NCI-H2196 treated with DMSO at 0.1 percent for 48 hours (cell line): ENCODE results near the gene CXCL8.
"Not testable (repeated sequence)": the region's sequence is repeated elsewhere in the genome, so short reads cannot be mapped to it uniquely, and the experiment has no call there.

Experiments
- DNase-seq: peaks from one replicate; lab custom pipeline; 2025; ENCODE audit not compliant: unreplicated experiment; lab: John Stamatoyannopoulos, UW

Gene CXCL8

DNA sequence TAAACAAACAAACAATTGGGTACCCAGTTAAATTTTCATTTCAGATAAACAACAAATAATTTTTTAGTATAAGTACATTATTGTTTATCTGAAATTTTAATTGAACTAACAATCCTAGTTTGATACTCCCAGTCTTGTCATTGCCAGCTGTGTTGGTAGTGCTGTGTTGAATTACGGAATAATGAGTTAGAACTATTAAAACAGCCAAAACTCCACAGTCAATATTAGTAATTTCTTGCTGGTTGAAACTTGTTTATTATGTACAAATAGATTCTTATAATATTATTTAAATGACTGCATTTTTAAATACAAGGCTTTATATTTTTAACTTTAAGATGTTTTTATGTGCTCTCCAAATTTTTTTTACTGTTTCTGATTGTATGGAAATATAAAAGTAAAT is 2.9 kb downstream of the CXCL8 start:
- DNase-seq, result no peak

DNA sequence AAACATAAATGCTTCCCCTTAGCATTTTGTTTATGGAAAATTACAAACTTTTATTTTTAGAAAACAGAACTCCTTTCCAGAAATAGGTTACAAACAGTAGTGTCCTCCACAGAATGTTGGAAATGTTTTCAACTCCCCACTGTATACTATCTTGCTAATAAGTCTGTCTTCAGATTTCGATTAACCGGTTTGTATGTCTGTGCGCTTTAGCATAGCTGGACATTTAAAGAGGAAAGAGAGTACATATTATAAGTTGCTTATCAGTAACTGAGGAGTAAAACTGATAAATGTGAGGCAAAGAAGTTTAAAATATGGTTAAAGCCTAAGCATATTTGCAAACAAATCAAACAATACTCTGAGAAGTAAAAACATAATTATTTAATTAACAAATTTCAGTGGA is 3.4 kb downstream of the CXCL8 start:
- DNase-seq, result no peak

DNA sequence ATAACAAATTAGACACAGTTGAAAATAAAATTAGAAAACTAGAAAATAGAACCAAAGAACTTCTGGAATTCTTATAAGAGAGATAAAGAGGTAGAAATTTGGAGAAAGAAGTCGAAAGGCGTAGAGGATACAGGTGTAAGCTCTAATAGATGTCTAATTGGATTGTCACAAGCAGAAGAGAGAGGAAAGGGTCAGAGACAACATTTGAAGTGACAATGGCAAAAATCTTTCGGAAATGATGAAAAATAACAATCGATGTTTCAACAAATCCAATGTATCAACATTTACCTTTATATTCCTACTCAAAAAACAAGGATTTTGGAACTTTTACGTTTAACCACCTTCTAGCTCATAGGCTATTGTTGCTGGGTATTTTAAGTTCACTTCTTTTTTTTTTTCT is 3.8 kb downstream of the CXCL8 start:
- no peak for DNase-seq

DNA sequence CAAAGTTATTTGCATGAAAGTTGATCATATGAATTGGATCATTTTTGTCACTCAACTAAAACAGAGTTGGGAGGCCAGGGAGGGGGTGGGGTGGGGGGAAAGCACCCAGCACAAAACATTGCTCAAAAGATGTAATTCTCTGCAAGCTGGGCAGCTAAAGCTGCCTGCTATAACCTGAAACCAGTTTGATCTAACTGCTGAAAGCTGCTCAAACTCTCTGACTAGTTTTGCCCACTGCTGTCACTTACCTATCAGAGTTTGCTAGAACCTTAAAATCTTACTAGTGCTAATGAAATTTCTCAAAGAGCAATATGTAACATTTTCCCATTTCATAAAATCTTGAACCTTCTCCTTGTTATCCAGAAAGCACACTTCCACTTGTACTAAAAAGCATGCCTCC is 10.4 kb downstream of the CXCL8 start:
- no peak for DNase-seq

DNA sequence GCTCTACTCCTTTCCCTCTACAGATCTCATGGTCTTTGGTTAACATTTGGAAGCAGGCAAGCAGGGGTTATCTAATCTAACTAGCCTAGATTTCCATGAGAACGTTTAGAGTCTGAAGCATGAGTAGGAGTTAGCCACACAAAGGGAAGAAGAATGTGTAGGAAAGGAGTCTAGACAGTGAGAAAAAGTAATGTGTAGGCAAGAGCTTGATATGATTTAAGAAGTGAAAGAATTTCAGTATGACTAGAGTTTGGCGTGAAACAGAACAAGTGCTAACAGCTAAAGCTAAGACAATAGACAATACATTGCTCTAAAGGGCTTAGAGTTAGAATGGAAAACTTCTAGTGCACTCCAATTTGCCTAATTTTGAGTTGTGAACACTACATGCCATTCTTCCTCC is 10.8 kb downstream of the CXCL8 start:
- DNase-seq, result no peak

DNA sequence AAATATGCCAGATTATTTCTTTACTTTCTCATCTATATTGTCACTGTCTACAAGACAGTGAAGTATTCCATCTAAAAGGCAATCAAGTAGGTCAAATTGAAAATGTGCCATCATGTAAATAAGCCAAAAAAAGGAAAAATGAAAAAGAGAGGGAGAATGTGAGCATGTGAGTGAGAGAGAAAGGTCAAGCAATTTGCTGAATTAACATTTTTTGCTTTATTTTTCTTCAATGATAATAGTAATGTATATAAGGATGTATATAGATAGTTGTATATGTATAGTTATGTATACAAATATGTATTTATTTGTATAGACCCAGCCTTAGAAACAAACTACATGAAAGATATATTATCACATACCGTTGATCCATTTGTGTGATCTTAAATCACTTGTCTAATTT is 11.5 kb downstream of the CXCL8 start:
- DNase-seq, result no peak

DNA sequence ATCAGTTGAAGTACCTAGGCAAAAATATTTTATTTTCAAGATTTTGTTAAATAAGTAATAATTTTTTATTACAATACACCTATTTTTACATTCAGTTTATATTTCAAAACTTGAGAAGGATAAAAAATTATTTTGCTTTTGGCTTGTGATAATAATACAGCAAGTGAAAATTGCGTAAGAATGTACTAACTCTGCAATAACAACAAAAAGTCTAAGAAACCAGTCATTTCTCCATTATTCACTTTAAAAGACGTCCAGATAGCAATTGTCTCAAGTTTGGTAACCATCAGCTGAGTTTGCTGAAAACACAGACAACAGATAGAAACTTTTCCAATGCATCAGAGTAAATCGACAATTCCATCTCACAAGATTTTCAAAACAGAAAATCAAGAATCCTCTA is 12.1 kb downstream of the CXCL8 start:
- no peak for DNase-seq

DNA sequence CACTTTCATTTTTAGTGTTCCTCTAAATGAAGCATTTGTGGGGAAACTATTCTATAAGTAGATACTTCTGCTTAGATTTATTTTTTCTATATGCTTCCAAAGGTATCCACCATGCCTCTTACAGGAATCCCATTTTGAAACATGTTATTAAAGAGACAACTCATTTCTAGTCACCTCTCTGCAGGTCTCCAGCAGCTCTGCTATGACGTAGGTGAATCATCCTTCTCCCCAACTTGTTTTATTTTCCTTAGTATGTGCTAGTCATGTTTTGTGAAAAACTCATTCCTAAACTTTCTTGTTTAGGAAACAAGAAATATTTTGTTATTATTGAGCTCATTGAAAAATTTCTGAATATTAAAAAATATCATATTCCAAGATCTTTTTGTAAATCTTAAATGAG is 12.8 kb downstream of the CXCL8 start:
- DNase-seq, result no peak

DNA sequence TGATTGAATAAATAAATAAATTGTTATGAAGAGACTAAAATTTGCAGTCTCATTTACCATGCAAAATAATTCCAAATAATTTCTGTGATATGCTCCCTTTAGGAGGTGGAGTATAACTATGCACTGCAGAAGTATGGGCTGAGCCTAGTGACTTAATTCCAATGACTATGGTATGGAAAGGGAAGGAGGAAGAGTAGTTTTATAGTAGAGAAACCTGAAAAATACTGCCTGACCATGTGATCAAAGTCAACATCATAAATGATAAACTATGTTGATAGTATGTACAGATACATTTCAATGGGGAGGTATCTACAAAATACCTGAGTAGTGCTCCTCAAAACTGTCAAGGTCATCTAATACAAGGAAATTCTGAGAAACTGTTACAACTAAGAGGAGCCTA is 14.6 kb downstream of the CXCL8 start:
- no peak for DNase-seq

DNA sequence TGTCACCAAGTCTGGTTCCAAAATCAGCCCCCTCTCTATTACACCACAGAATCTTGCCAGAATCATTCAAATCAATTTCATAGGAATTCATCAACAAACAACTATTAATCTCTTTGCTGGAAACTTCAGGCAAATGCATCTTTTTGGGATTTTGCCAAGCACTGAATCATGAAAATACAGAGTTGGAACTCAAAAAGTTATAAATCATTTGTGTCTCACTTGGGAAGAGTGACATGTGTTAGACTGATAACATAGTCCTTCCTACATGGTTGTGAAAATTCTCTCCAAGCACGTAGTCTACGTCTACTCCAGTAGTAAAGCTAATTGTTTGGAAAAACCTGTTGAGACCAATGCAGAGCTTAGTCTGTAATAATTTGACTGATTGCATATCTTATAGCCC is 19.0 kb downstream of the CXCL8 start:
- no peak for DNase-seq

DNA sequence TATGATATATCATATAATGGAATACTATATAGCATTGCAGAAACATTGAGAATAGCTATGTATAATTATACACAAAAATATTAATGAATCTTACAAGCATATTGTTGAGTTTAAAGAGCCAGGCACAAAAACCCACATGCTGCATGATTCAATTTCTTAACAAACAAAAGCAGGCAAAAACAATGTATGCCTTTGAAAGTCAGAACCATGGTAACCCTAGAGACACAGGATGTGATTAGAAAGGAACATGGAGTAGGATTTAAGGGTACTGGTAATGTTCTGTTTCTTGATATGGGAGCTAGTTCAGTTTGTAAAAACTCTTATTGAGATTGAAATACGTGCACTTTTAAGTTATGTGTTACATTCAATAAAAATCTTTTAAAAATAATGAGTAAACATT is 21.5 kb downstream of the CXCL8 start:
- no peak for DNase-seq

DNA sequence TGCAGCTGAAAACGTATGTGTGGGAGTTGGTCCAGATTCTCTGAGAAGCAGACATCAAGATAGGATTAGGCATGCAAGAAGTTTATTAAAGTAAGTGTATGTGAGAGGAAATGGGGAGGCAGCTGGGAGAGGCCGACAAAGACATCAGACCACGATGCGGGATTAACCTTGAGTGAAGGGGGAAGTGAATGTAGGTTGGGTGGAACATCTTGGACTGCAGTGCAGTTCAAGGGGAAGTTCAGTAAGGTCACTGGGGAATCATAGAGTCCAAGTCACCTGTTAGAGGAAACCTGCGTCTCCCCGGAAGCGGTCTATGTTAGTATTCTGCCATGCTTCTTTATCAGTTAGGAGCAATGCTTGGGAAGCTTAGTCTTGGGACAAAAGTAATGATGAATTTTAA is 22.0 kb downstream of the CXCL8 start:
- no peak for DNase-seq

DNA sequence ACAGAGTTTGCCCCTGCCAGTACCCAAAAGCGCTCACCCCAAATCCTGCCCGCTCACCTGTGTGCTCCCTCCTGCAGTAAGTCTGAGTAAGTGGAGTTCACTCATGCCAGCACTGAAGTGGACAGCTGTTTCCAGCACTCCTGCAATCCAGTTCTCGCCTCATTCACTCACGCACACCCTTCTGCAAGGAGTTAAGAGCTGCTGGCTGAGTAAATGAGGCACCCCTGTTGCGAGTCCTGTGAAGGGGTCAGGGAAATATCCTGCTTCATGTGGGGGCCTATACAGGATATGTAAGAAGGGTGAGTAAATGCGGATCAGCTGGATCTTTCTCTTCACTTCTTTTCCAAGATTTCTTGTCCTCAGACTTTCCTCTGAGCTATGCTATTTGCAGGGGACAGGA is 23.5 kb downstream of the CXCL8 start:
- DNase-seq, result no peak

DNA sequence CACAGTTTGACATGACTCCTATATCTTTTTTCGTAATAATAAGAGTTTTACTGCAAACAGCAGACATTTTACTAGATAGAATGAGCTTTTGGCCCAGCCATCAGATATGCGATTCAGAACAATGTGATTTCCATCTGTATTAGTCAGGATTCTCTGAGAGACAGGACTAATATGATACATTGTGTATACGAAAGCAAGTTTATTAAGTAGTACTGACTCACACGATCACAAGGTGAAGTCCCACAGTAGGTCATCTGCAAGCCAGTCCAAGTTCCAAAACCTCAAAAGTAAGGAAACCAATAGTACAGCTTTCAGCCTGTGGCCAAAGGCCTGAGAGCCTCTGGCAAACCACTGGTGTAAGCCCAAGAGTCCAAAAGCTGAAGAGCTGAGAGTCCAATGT is 24.1 kb downstream of the CXCL8 start:
- no peak for DNase-seq

DNA sequence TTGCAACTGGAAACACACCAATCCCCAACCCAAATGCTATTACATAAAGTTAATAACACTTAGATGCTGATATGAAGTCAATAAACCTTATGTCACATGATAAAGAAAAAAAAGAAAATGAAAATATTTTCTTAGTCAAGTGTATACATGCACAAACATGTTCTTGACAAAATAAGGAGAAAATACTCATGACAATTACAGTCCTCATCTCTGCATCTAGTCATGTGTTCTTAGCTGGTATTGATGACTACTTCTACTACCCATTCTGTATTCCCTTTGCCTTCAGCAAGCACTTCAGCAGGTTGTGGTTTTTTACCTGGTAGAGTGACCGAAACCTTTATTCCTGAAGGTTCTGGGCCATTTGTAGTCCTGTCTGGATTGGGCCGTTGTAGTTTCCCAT is 24.9 kb downstream of the CXCL8 start:
- DNase-seq, result no peak

DNA sequence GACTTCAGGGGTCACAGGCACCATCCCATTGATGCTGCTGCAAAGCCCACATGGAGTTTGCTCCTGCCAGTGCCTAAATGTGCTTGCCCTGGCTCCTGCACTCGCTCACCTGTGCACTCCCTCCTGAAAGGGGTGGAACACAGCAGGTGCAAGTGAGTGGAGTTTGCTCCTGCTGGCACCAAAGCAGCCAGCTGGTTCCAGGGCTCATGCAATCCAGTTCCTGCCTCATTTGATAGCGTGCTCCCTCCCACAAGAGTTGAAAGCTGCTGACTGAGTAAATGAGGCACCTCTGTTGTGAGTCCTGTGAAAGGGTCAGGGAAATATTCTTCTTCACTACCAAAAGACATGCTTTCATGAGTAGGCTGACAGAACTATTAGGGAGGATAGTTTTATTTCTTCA is 30.5 kb downstream of the CXCL8 start:
- DNase-seq, result peak; percentile 40

DNA sequence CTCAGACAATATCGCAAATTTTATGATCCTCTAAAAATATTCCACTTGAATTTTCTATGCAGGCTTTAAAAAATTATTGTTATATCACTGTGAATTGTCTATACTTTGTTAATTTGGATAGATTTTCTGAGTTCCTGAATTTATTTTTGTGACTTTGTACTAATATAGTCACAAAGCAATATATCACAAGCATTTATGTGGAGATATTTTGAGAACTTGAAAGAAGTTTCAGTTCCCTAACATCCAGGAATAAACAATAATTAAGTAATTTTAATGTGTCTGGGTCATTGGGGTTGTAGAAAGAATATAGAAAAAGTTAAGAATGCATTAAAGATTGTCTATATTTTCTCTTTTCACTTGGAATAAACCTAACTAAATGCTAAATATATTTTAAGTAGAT is 32.0 kb downstream of the CXCL8 start:
- no peak for DNase-seq

DNA sequence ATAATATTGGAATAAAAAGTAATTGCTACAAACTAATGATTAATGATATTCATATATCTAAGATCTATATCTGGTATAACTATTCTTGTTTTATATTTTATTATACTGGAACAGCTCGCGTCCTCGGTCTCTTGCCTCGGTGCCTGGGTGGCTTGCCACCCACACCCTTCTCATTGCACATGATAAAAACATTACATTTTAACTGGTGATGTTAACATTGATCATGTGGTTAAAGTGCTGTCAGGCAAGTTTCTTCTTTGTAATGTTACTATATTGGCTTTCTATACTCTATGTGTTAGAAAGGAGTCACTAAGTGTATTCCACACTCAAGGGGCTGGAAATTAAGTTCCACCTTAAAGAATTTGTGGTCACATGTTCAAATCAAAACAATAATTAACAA is 34.0 kb downstream of the CXCL8 start:
- DNase-seq, result not testable (repeated sequence)

DNA sequence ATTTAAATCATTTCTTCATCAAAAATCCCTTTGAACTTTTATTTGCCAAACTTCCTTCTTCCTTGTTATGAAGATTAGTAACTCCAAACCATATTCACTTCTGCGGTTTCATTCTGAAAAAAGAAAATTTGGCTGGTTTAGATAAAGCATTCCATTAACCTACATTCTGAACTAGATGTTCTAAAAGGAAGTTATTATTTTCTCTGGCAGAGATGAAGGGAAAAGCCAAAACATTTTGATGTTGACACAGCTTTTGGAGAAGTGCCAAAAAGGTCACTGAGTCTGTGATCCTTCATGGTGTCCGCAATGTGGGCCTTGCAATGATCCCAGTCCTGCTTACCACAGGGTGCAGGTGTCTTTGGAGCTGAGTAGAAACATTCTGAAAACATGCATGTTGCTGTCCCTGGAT is 36.0 kb downstream of the CXCL8 start:
- DNase-seq, result peak; percentile 26

DNA sequence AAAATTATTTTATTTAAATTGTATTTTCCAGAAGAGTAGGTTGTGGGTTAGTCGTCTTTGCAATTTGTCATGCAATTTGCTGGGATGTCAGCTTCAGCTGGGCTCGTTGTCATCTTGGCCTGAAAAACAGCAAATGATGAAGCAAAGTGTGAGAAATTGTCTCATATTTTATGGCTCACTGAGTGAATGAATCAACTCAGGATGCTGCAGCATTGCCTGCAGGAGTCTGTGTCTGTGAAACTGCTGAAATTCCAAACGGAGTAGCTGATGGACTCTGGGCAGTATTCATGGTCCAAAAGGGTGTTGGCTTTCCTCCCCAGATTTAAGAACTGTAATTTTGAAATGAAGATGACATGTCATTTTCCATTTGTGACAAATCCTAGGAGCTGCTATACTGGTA is 37.2 kb downstream of the CXCL8 start:
- DNase-seq, result no peak

DNA sequence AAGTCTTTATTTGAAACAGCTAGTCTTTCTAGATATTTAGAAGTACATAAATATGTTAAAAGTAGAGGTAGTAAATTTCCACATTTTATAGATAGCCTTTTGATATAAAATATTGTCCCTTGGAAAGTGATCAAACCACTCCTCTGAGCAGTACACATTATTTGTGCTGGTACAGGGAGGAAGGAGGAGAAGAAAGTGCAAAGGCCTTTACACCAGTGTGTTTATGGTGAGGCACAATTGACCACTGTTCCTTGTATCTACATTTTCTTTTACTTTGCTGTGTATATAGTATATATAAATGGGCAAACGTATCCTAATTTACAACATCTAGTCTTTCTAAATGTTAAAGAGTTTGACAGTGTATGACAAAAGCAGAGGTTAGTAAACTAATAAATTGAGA is 39.9 kb downstream of the CXCL8 start:
- no peak for DNase-seq

DNA sequence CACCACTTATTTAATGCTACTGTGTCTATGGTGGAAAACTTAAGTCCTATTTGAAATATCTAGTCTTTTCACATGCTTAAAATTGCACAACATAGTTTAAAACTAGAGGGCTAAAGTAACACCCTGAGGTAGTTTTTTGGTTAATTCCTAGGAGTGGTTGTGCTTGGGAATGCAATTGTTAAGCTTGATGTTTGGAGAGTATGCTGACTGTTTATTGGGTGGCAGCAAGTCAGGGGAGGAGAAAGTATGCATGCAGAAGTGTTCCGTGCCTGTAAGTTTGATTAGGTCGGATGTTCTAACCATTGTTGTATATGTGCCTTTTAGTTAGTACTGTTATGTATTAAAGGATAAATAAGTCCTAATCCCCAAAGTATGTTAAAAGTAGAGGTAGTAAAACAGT is 40.5 kb downstream of the CXCL8 start:
- DNase-seq, result no peak

DNA sequence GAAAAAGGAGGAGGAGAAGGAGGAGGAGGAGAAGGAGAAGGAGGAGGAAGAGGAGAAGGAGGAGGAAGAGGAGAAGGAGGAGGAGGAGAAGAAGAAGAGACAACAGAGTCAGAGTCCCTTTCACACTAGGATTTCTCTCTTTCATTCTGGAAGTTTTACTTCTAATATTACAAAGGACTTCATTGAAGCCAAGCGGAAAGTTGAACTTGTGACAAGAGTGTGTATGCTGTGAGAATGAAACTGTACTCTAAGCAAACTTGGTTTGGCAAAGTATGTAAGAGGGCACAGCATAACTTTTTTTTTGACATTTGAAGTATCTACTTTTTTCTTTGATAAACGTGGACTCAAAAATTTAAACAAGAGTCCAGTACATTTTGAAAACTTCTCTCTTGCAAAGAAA is 48.0 kb downstream of the CXCL8 start:
- DNase-seq, result no peak
